Sigmoid colon (tissue), 7 donors: ENCODE results near the gene CANT1. TPM values are rescaled to one million over a fixed set of nuclear protein-coding genes. Genes with fewer than 3 reads are reported as not detected.
A peak's percentile ranks its signal among the peaks of the same experiment; 100 is the strongest.
"Not testable (repeated sequence)": the region's sequence is repeated elsewhere in the genome, so short reads cannot be mapped to it uniquely, and the experiment has no call there.

ENCODE experiments used
- DNase-seq: peaks from one replicate; pipeline ENCODE4 v3.0.0-alpha.2; 2019
- H3K27ac ChIP-seq, 4 donors: fragments of 200-600 bp; sonication (generic); one replicate each; pipeline ENCODE4 v1.5.1; 2016 to 2019; ENCODE audit warnings: mild to moderate bottlenecking in 1 of 4
- H3K27me3 ChIP-seq, 3 donors: fragments of 200-600 bp; sonication (generic); one replicate each; pipeline ENCODE4 v1.5.1; 2019; ENCODE audit warnings: mild to moderate bottlenecking in 1 of 3
- H3K36me3 ChIP-seq, 4 donors: fragments of 200-600 bp; sonication (generic); one replicate each; pipeline ENCODE4 v1.5.1; 2016 to 2019
- H3K4me1 ChIP-seq, 4 donors: fragments of 200-600 bp; sonication (generic); one replicate each; pipeline ENCODE4 v1.5.1; 2017 to 2019
- H3K4me3 ChIP-seq, 4 donors: fragments of 200-600 bp; sonication (generic); one replicate each; pipeline ENCODE4 v1.5.1; 2017 to 2019; ENCODE audit warnings: mild to moderate bottlenecking in 2 of 4, moderate library complexity in 1 of 4
- H3K9me3 ChIP-seq, 4 donors: fragments of 200-600 bp in 3 of 4; sonication (generic) in 3 of 4; one replicate each; pipeline versions ENCODE4 v1.5.1 to v1.6.1; 2013 to 2019
- CTCF ChIP-seq, 4 experiments: fragments of 450-650 bp in 3 of 4; fragments of 200-600 bp in 1 of 4; IDR thresholded peaks; one replicate each; pipeline ENCODE4 v1.5.1; 2016 to 2019; ENCODE audit warnings: antibody characterized with exemption in 4 of 4, mild to moderate bottlenecking in 3 of 4, moderate library complexity in 2 of 4
- EP300 ChIP-seq, 4 donors: sonication (generic); formaldehyde crosslinking; IDR thresholded peaks; one replicate each; pipeline ENCODE4 v1.6.1; 2017; ENCODE audit warnings: antibody characterized with exemption in 4 of 4
- POLR2A ChIP-seq, 2 donors: fragments of 450-650 bp; IDR thresholded peaks; one replicate each; pipeline ENCODE4 v1.6.1; 2016; ENCODE audit warnings: antibody characterized with exemption in 2 of 2, mild to moderate bottlenecking in 2 of 2, moderate library complexity in 2 of 2
- POLR2AphosphoS5 ChIP-seq, 4 donors: sonication (generic); formaldehyde crosslinking; IDR thresholded peaks; one replicate each; pipeline ENCODE4 v1.6.1; 2017; ENCODE audit warnings: antibody characterized with exemption in 4 of 4
- WGBS, 2 donors: extraction: QIAGEN DNeasy Blood & Tissue Kit; methylation state at CpG; one replicate each; pipeline ENCODE4 v1.1.7; 2013; 5-methylcytosine and 5-hydroxymethylcytosine counted together
- intact Hi-C: fragments of 100-400 bp; cut with DNase I; formaldehyde crosslinking; loops from one replicate; pipeline ENCODE4 v1.15.1; 2023
- polyA plus RNA-seq, 3 donors: library from polyadenylated mRNA; stranded (reverse); fragments of 200-250 nt; gene quantifications; one replicate each; pipeline ENCODE4 v1.2.3, GENCODE V29; 2013
- total RNA-seq, 4 donors: library from RNA; depleted of rRNA; stranded (reverse); fragments of >200 nt; gene quantifications; one replicate each; pipeline ENCODE4 v1.1.0, GENCODE V29; 2016
- donor health status: healthy with polysubstance abuse.
- donor health status: Bipolar disorder and iron deficiency.
- donor health status: healthy.

Gene CANT1
- total and polyA plus RNA-seq, 7 donors, result 11.1 to 132 (median 19.1) TPM

GRCh38 chr17:78965491-78965924 lies 44.1 kb downstream of the CANT1 start:
- no peak overlapping the region for H3K27ac ChIP-seq
- H3K27me3 ChIP-seq, result no peaks in the 10 kb centered on the region
- H3K9me3 ChIP-seq, result no peaks in the 10 kb centered on the region
- peaks cover 0 to 7% (median 3%) of the 10 kb centered on the region in 4 donors for H3K4me1 ChIP-seq
- H3K36me3 ChIP-seq, result peaks cover 0 to 22% (median 2%) of the 10 kb centered on the region in 4 donors
- TF ChIP-seq POLR2AphosphoS5 (IDR thresholded peaks at IDR 0.05) (no peak), CTCF (IDR thresholded peaks at IDR 0.05) (no peak), EP300 (IDR thresholded peaks at IDR 0.05) (no peak), POLR2A (IDR thresholded peaks at IDR 0.05) (no peak)
- intact Hi-C loops, result no loop called here
- no peak overlapping the region for H3K4me3 ChIP-seq
- DNase-seq, result no peak
- WGBS, 2 donors, result 72 to 87% methylated on average over 8 of the region's 8 CpGs

GRCh38 chr17:78963378-78963777 lies 46.2 kb downstream of the CANT1 start:
- Histone ChIP-seq H3K36me3 (peaks cover 0 to 2% (median 0%) of the 10 kb centered on the region in 4 donors), H3K4me1 (peaks cover 0 to 7% (median 2%) of the 10 kb centered on the region in 4 donors), H3K9me3 (no peaks in the 10 kb centered on the region), H3K27ac (no peak overlapping the region), H3K4me3 (no peak overlapping the region), H3K27me3 (no peaks in the 10 kb centered on the region)
- DNase-seq, result no peak
- whole genome bisulfite sequencing, 2 donors, result 90 to 96% methylated on average over 6 of the region's 6 CpGs
- no peak for TF ChIP-seq EP300 (IDR thresholded peaks at IDR 0.05)
- TF ChIP-seq POLR2A (IDR thresholded peaks at IDR 0.05), result no peak
- no peak for TF ChIP-seq CTCF (IDR thresholded peaks at IDR 0.05)
- TF ChIP-seq POLR2AphosphoS5 (IDR thresholded peaks at IDR 0.05), result no peak
- intact Hi-C loops, result no loop called here

GRCh38 chr17:78962984-78963348 lies 46.6 kb downstream of the CANT1 start:
- H3K4me1 ChIP-seq, H3K27me3 ChIP-seq, H3K4me3 ChIP-seq, intact Hi-C loops, DNase-seq, H3K9me3 ChIP-seq, H3K36me3 ChIP-seq, H3K27ac ChIP-seq: not testable (repeated sequence)
- 86 to 95% methylated on average over 8 of the region's 8 CpGs for WGBS, 2 donors

GRCh38 chr17:78962345-78962983 lies 47.1 kb downstream of the CANT1 start:
- TF ChIP-seq CTCF (IDR thresholded peaks at IDR 0.05) (no peak), EP300 (IDR thresholded peaks at IDR 0.05) (no peak)
- no peak for DNase-seq
- Histone ChIP-seq H3K27ac (no peak overlapping the region), H3K27me3 (no peaks in the 10 kb centered on the region), H3K36me3 (no peaks in the 10 kb centered on the region), H3K9me3 (no peaks in the 10 kb centered on the region), H3K4me1 (peaks cover 0 to 7% (median 2%) of the 10 kb centered on the region in 4 donors), H3K4me3 (no peak overlapping the region)
- intact Hi-C loops, result no loop called here
- WGBS, 2 donors, result 27 to 68% methylated on average over 19 of the region's 19 CpGs

- no peaks in the 10 kb centered on the region for H3K9me3 ChIP-seq
- WGBS, 2 donors, result 89 to 93% methylated on average over 4 of the region's 4 CpGs
- peaks cover 0 to 7% (median 2%) of the 10 kb centered on the region in 4 donors for H3K4me1 ChIP-seq
- H3K36me3 ChIP-seq, result no peaks in the 10 kb centered on the region
- H3K27me3 ChIP-seq, result no peaks in the 10 kb centered on the region
- H3K27ac ChIP-seq, result peak overlapping the region in 1 of 4 donors; percentile 23
- no peak overlapping the region for H3K4me3 ChIP-seq
- no peak for DNase-seq
- TF ChIP-seq POLR2AphosphoS5 (IDR thresholded peaks at IDR 0.05) (no peak), CTCF (IDR thresholded peaks at IDR 0.05) (no peak), EP300 (IDR thresholded peaks at IDR 0.05) (no peak), POLR2A (IDR thresholded peaks at IDR 0.05) (no peak)
- intact Hi-C loops, result no loop called here
Observed at GRCh38 chr17:78961571-78961970, 48.0 kb downstream of the CANT1 start.
